Retinal pigment epithelial cell (primary cell): ENCODE data around the gene CFAP73.

ENCODE experiments used
- DNase-seq: peaks from one replicate; pipeline ENCODE4 v3.0.0-alpha.2; 2010; ENCODE audit warnings: low read depth
- H3K4me3 ChIP-seq: 2 replicates; pipeline ENCODE4 v1.5.1; 2011; ENCODE audit warnings: mild to moderate bottlenecking, low read length, control low read depth, moderate library complexity
- TF ChIP-seq, protein P1 (sequence below): conservative IDR thresholded peaks from 2 replicates; pipeline ENCODE4 v1.5.1; 2011; ENCODE audit warnings: low read depth, low read length, control low read depth, inconsistent platforms

CFAP73 gene

DNA sequence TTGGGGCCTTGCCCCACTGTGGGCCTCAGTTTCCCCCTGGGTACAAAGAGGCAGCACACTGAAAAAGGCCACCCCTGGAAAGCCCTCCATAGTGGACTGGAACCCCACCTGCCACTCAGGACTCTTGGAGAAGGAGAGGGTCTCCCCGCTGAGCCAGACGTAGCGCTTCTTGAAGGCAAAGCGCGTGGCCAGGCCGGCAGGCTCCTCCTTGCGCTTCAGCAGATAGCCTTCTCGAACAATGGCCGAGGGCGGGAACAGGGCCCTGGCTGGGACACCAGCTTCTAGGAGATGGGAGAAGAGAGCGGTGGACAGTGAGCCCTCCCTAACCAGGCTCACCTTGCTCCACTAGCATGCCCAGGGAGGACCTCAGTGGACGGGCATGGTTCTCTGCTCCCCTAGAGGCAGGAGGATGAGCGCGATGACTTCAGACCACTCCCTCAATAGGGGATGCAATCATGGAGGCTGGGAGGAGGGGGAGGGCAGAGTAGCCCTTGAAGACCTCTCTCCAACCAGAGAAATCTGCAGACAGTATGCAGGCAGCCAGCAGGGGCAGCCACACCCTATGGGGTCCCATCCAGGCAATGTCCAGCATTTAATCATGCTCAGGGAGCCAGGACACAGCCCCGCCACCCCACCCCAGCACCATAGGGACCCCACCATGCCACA lies 43.8 kb upstream of the CFAP73 start:
- no peak overlapping the region for H3K4me3 ChIP-seq
- no peak for DNase-seq
- TF ChIP-seq, protein P1, sequence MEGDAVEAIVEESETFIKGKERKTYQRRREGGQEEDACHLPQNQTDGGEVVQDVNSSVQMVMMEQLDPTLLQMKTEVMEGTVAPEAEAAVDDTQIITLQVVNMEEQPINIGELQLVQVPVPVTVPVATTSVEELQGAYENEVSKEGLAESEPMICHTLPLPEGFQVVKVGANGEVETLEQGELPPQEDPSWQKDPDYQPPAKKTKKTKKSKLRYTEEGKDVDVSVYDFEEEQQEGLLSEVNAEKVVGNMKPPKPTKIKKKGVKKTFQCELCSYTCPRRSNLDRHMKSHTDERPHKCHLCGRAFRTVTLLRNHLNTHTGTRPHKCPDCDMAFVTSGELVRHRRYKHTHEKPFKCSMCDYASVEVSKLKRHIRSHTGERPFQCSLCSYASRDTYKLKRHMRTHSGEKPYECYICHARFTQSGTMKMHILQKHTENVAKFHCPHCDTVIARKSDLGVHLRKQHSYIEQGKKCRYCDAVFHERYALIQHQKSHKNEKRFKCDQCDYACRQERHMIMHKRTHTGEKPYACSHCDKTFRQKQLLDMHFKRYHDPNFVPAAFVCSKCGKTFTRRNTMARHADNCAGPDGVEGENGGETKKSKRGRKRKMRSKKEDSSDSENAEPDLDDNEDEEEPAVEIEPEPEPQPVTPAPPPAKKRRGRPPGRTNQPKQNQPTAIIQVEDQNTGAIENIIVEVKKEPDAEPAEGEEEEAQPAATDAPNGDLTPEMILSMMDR, result no peak

DNA sequence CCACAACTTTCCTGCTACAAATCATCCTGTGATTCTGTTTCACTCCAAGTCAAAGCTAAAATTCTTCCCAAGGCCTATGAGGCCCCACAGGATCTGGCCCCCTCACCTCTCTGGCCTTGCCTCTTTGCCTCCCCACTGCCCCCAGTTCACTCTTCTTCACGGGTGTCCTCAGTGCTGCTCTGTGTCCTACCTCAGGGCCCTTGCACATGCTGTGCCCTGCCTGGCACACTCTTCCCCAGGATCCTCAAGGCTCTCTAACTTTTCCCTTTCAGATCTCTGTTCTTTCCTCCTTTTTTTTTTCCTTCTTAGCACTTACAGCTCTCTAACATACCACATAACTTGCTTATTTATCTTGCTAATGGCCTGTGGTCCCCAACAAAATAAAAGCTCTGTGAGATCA lies 43.2 kb upstream of the CFAP73 start:
- H3K4me3 ChIP-seq, result no peak overlapping the region
- TF ChIP-seq, protein P1, result no peak
- no peak for DNase-seq

DNA sequence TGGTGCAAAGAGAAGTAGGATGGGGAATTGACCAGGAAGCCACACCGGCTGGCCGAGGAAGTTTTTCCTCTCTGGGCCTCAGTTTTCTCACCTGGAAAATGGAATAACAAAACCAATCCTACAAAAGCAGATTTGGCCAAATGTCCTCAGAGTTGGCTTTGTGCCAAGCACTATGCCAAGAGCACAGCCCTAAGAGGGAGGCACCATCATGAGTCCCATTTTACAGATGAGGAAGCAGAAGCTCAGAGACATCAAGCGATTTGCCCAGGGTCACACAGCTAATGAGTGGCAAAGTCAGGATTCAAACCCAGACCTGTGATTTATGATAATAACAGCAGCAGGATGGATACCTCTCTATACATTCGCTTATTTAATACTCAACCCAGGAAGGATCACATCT lies 41.2 kb upstream of the CFAP73 start:
- TF ChIP-seq, protein P1, result no peak

DNA sequence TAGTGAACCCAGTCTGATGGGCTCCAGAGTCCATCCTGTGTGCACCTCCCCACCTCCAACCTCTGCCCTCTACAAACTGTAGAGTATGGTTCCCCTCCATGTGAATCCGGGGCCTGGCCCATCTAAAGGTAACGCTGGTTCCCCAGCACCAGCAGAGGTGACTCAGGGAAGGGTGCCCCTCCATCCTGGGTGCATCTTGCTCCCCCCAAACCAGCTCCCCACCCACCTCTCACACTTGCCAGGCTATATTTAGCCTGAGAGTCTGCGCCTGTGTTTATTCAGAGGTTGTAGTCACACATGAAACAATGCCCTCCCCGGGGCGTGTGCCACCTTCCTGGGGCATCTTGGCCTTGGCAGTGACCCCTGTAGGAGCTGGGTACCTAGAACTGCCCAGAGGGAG lies 40.2 kb upstream of the CFAP73 start:
- H3K4me3 ChIP-seq, result no peak overlapping the region
- TF ChIP-seq, protein P1, result no peak
- no peak for DNase-seq

More for the DNA sequence above, 41.2 kb upstream of the CFAP73 start:
- no peak for DNase-seq
- no peak overlapping the region for H3K4me3 ChIP-seq

DNA sequence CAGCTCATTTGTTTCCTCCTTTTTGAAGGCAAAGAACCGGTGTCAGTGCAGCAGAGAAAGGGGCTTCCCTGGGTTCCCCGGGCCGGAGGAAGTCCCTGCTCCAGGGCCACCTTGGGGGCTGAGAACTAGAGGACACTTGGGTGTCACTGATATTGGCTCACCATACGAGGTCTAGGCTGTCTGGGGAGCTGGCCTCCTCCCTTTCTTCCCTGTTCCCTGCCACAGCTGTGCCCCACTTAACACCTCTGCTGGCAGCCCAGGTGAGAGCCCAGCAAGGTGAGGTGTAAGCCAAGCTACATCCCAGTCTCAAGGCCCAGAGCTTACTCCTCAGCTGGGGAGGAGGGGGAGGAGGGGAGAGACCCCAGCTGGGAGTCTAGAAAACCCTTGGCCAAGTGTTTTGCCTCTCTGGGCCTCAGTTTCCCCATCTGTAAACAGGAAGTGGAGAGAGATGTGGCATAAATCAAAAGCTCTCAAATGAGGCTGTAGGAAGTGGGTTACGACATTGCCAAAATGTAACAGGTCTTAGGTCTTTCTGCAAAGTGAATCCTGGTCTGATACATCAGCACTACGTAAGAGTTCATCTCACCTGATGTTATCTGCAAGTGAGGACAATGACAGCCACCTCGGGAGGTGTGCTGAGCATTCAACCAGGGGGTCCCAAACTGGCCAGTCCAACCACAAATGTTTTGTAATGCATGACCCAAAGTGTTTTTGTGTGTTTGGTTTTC lies 39.5 kb upstream of the CFAP73 start:
- no peak overlapping the region for H3K4me3 ChIP-seq
- TF ChIP-seq, protein P1, result no peak
- DNase-seq, result no peak

DNA sequence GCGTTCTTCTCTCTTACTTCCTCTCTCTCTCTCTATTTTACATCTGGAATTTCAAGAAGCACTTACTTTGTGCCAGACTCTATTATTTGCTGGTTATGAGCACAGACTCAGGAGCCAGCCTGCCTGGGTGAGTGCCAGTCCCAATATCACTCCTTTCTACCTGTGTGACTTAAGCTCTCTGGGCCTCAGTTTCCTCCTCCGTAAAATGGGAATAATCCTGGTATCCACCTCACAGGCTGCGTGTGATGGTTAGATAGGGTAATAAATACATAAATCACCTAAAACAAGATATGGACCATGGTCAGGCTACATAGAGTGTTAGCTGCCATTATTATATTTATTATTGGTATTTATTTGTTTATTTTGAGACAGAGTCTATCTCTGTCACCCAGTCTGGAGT lies 38.3 kb upstream of the CFAP73 start:
- TF ChIP-seq, protein P1, result no peak
- no peak for DNase-seq
- no peak overlapping the region for H3K4me3 ChIP-seq
